A549 (cell line): Measurements from ENCODE around the gene BTN2A1. TPM values are rescaled to one million over a fixed set of nuclear protein-coding genes. Genes with fewer than 3 reads are reported as not detected.

ENCODE experiments used
- ATAC-seq, 2 experiments: fragments of 200-7000 bp in 1 of 2; fragments of >200 bp in 1 of 2; cut with Nextera tagmentation in 1 of 2; cut with Tn5 transposase in 1 of 2; 3 replicates each; pipeline versions ENCODE4 v1.8.0 to v1.9.1; 2018 to 2020; ENCODE audit warnings: mild to moderate bottlenecking in 1 of 2, moderate library complexity in 1 of 2
- CTCF ChIA-PET: fragments of 300-600 bp; sonication (Branson Sonifier 250); formaldehyde crosslinking; extraction: SDS; loops from one replicate; lab custom pipeline; 2021; ENCODE audit warnings: antibody characterized with exemption, inconsistent platforms; lab: Yijun Ruan, JAX
- POLR2A ChIA-PET: fragments of 350-600 bp; formaldehyde crosslinking; extraction: SDS; loops from one replicate; lab custom pipeline; 2021; ENCODE audit warnings: antibody characterized with exemption, inconsistent platforms; lab: Yijun Ruan, JAX
- DNase-seq, 2 experiments: peaks; one replicate each; pipeline versions ENCODE4 v3.0.0 to v3.0.0-alpha.2; 2011 to 2016; ENCODE audit warnings: low read depth in 1 of 2, low spot score in 1 of 2
- FAIRE-seq: peaks from 2 replicates; lab custom pipeline; 2011; peaks lifted over from hg19 to GRCh38; lab: Jason Lieb, UNC
- H3K27ac ChIP-seq, 2 experiments: fragments of >200 bp; sonication (Bioruptor Twin); formaldehyde crosslinking; 3 replicates each; pipeline ENCODE4 v1.5.1; 2016 to 2017
- H3K4me1 ChIP-seq: fragments of >200 bp; sonication (Bioruptor Twin); formaldehyde crosslinking; 3 replicates; pipeline ENCODE4 v1.6.1; 2016
- H3K4me2 ChIP-seq: fragments of >200 bp; sonication (Bioruptor Twin); formaldehyde crosslinking; 3 replicates; pipeline ENCODE4 v1.6.1; 2016
- H3K4me3 ChIP-seq: fragments of >200 bp; sonication (Bioruptor Twin); formaldehyde crosslinking; 3 replicates; pipeline ENCODE4 v1.5.1; 2016
- H3K9me3 ChIP-seq: fragments of >200 bp; sonication (Bioruptor Twin); formaldehyde crosslinking; 3 replicates; pipeline ENCODE4 v1.6.1; 2016
- ATOH8 ChIP-seq: fragments of 250-450 bp; sonication (Bioruptor Pico); IDR thresholded peaks from 2 replicates; pipeline ENCODE4 v1.5.0; 2020; ENCODE audit warnings: low read depth, mild to moderate bottlenecking, moderate library complexity
- BCL3 ChIP-seq: fragments of >200 bp; sonication (Bioruptor Twin); formaldehyde crosslinking; IDR thresholded peaks from 3 replicates; pipeline ENCODE4 v1.6.1; 2016
- CHD4 ChIP-seq: fragments of 200-600 bp; sonication (generic); IDR thresholded peaks from 2 replicates; pipeline ENCODE4 v1.6.1; 2016; ENCODE audit warnings: antibody characterized with exemption, mild to moderate bottlenecking, borderline replicate concordance
- E2F6 ChIP-seq: IDR thresholded peaks from 2 replicates; pipeline ENCODE4 v1.6.1; 2012; ENCODE audit warnings: low read depth, borderline replicate concordance
- FOSB ChIP-seq: fragments of 250-450 bp; sonication (Bioruptor Pico); IDR thresholded peaks from 2 replicates; pipeline ENCODE4 v1.5.0; 2020; ENCODE audit warnings: mild to moderate bottlenecking, moderate library complexity
- GATA3 ChIP-seq: IDR thresholded peaks from 2 replicates; pipeline ENCODE4 v1.6.1; 2012; ENCODE audit warnings: borderline replicate concordance
- HEYL ChIP-seq: fragments of 250-450 bp; sonication (Bioruptor Pico); IDR thresholded peaks from 2 replicates; pipeline ENCODE4 v1.8.0; 2021; ENCODE audit warnings: mild to moderate bottlenecking, moderate library complexity
- HMGXB4 ChIP-seq: fragments of 250-450 bp; sonication (Bioruptor Pico); IDR thresholded peaks from 2 replicates; pipeline ENCODE4 v1.5.0; 2021; ENCODE audit warnings: mild to moderate bottlenecking, moderate library complexity, borderline replicate concordance
- HOXB5 ChIP-seq: fragments of 250-450 bp; sonication (Bioruptor Pico); IDR thresholded peaks from 2 replicates; pipeline ENCODE4 v1.5.0; 2020; ENCODE audit warnings: mild to moderate bottlenecking, moderate library complexity
- KDM5A ChIP-seq: fragments of 200-600 bp; sonication (generic); IDR thresholded peaks from 2 replicates; pipeline ENCODE4 v1.6.1; 2016; ENCODE audit warnings: antibody characterized with exemption, mild to moderate bottlenecking
- MAFK ChIP-seq: fragments of 450-650 bp; IDR thresholded peaks from 2 replicates; pipeline ENCODE4 v1.6.1; 2014; ENCODE audit not compliant: partially characterized antibody
- MAZ ChIP-seq: fragments of 150-350 bp; IDR thresholded peaks from 2 replicates; pipeline ENCODE4 v1.6.1; 2014; ENCODE audit warnings: antibody characterized with exemption, low read depth, low read length, borderline replicate concordance
- MYC ChIP-seq: IDR thresholded peaks from 2 replicates; pipeline ENCODE4 v1.6.1; 2012; ENCODE audit warnings: mild to moderate bottlenecking, inconsistent platforms, low read length, improper control_type of control experiment, borderline replicate concordance
- NR3C1 ChIP-seq: fragments of >200 bp; sonication (Bioruptor Twin); formaldehyde crosslinking; IDR thresholded peaks from 3 replicates; pipeline ENCODE4 v1.6.1; 2017
- RAD21 ChIP-seq, 2 experiments: fragments of >200 bp in 1 of 2; sonication (Bioruptor Twin) in 1 of 2; formaldehyde crosslinking in 1 of 2; IDR thresholded peaks in 1 of 2; conservative IDR thresholded peaks in 1 of 2; 2 replicates in 1 of 2; 3 replicates in 1 of 2; pipeline ENCODE4 v1.6.1; 2012 to 2018; ENCODE audit warnings: inconsistent platforms in 1 of 2
- RNF2 ChIP-seq: fragments of 200-600 bp; sonication (generic); IDR thresholded peaks from 2 replicates; pipeline ENCODE4 v1.6.1; 2016; ENCODE audit warnings: low read depth, mild to moderate bottlenecking, antibody characterized with exemption, moderate library complexity, borderline replicate concordance
- SMC3 ChIP-seq: fragments of >200 bp; sonication (Bioruptor Twin); formaldehyde crosslinking; IDR thresholded peaks from 3 replicates; pipeline ENCODE4 v1.6.1; 2018; ENCODE audit warnings: inconsistent platforms
- USF2 ChIP-seq: fragments of 450-650 bp; IDR thresholded peaks from 2 replicates; pipeline ENCODE4 v1.6.1; 2014; ENCODE audit warnings: antibody characterized with exemption
- ZSCAN20 ChIP-seq: fragments of 250-450 bp; sonication (Bioruptor Pico); IDR thresholded peaks from 2 replicates; pipeline ENCODE4 v1.8.0; 2022; ENCODE audit warnings: mild to moderate bottlenecking, moderate library complexity
- WGBS: methylation state at CpG from one replicate; pipeline ENCODE4 v1.1.6; 2017; ENCODE audit errors: missing lambda C conversion rate; 5-methylcytosine and 5-hydroxymethylcytosine counted together
- polyA plus RNA-seq, 4 experiments: library from polyadenylated mRNA; depleted of rRNA in 3 of 4; stranded (reverse); fragments of >200 nt; fragmentation: RNase III in 1 of 4; extraction: RNeasy Plus Mini Kit Qiagen cat#74134 plus additional on column Dnase treatment in 1 of 4; gene quantifications; 2 replicates in 3 of 4; 3 replicates in 1 of 4; pipeline ENCODE4 v1.2.3, GENCODE V29; 2011 to 2017

The BTN2A1 gene
- polyA plus RNA-seq, 2 of the 4 experiments (the other 2 are of a cell fraction), result 20.3 to 20.7 TPM

- Histone ChIP-seq H3K9me3 (no peaks in the 10 kb centered on the region), H3K4me2 (no peak overlapping the region), H3K27ac (no peak overlapping the region), H3K4me3 (no peak overlapping the region), H3K4me1 (no peaks in the 10 kb centered on the region)
- DNase-seq, result no peak
- ChIA-PET POLR2A (no interaction called here), CTCF (no interaction called here)
- 74% methylated on average over 5 of the region's 5 CpGs for WGBS
- no peak for ATAC-seq
- no peak for FAIRE-seq
- TF ChIP-seq USF2 (no peak), HEYL (no peak), RAD21 (conservative IDR thresholded peaks at IDR 0.05 in 1 of 2, IDR thresholded peaks at IDR 0.05 in 1 of 2) (no peak), KDM5A (no peak), E2F6 (no peak), FOSB (CRISPR knock-in tag) (no peak), ZSCAN20 (no peak), BCL3 (no peak), MAFK (no peak), SMC3 (no peak), ATOH8 (CRISPR knock-in tag) (no peak)
Measured at GRCh38 chr6:26430787-26431186, 27.0 kb upstream of the BTN2A1 start.

- DNase-seq, result no peak
- POLR2A ChIA-PET, result no interaction called here
- H3K4me2 ChIP-seq, result no peak overlapping the region
- no peaks in the 10 kb centered on the region for H3K4me1 ChIP-seq
- CTCF ChIA-PET, result no interaction called here
- TF ChIP-seq HMGXB4 (no peak), HOXB5 (no peak), CHD4 (no peak), RNF2 (no peak), MYC (no peak), NR3C1 (no peak), MAFK (no peak), GATA3 (no peak), MAZ (no peak)
- H3K27ac ChIP-seq, result no peak overlapping the region
- no peak overlapping the region for H3K4me3 ChIP-seq
- no peak for FAIRE-seq
- no peaks in the 10 kb centered on the region for H3K9me3 ChIP-seq
- WGBS, result 79% methylated on average over 6 of the region's 6 CpGs
- no peak for ATAC-seq
Measured at GRCh38 chr6:26431258-26432172, 26.2 kb upstream of the BTN2A1 start.
